ENCODE results near the gene GNAS. TPM values are rescaled to one million over a fixed set of nuclear protein-coding genes. Genes with fewer than 3 reads are reported as not detected.
A peak's percentile ranks its signal among the peaks of the same experiment; 100 is the strongest.

Gene GNAS
- total and polyA plus RNA-seq, 9 of the 15 experiments (the other 6 are each of a cell fraction or from before 2014, with no cell fraction given), result 128 to 648 (median 266) TPM

- TF ChIP-seq GMEB1 (CRISPR knock-in tag; IDR thresholded peaks at IDR 0.05), result 0 out of 2 replicates have a peak, but pooled peaks have one; percentile 23
- TF ChIP-seq NR0B1 (IDR thresholded peaks at IDR 0.05; ENCODE audit: partially characterized antibody), result no peak
- no peak for TF ChIP-seq ZNF3 (CRISPR knock-in tag; IDR thresholded peaks at IDR 0.05)
- TF ChIP-seq TFAP4 (CRISPR knock-in tag; IDR thresholded peaks at IDR 0.05; ENCODE audit: borderline replicate concordance), result no peak
- TF ChIP-seq CBX2 (IDR thresholded peaks at IDR 0.05; ENCODE audit: insufficient read depth, low read length, poor library complexity, severe bottlenecking), result no peak
These were observed 38.1 kb downstream of the GNAS start (continued) for GRCh38 chr20:58890518-58891085.
